Measurements from ENCODE around the gene MACROD2.

The MACROD2 gene

DNA sequence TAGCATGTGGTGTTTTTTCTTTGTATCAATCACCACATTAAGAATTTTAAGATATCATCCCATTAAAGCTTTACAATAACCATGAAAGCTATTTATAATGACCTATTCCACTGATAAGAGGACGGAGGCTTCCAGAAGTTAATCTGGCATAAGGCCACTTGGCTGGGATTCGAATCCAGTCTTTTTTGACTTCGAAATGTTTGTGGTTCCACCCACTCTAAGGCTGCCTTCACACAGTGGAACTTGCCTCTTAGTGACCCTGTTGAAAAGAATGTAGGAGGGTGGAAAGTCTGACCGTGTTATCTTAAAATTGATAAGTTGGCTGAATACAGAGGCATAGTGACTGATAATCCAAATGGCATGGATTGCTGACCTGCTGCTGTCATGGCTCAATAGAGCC, 1618.2 kb downstream of the MACROD2 start:
- Histone ChIP-seq H3F3A (ENCODE audit: insufficient read depth) (no peaks in the 10 kb centered on the region), H3K4me2 (ENCODE audit: low read depth, low read length, poor library complexity, severe bottlenecking) (no peak overlapping the region), H3K9ac (ENCODE audit: low read length) (no peak overlapping the region), H3K79me2 (ENCODE audit: insufficient read depth, low read length) (no peaks in the 10 kb centered on the region), H3K4me3 (ENCODE audit: insufficient read depth, low read length, poor library complexity, severe bottlenecking) (no peak overlapping the region), H3K9me2 (replicated peaks; ENCODE audit: insufficient read depth, low read length) (no peaks in the 10 kb centered on the region), H3K9me3 (ENCODE audit: insufficient read depth, low read length) (no peaks in the 10 kb centered on the region), H2AFZ (ENCODE audit: low read depth, low read length, severe bottlenecking) (no peak overlapping the region), H4K20me1 (ENCODE audit: low read depth, low read length) (no peaks in the 10 kb centered on the region), H3K27ac (ENCODE audit: low read depth, low read length) (no peak overlapping the region), H3K36me3 (ENCODE audit: low read length) (no peaks in the 10 kb centered on the region), H3K27me3 (ENCODE audit: low read length) (no peaks in the 10 kb centered on the region)
- TF ChIP-seq EZH2phosphoT487 (conservative IDR thresholded peaks at IDR 0.05; ENCODE audit: low read length) = no peak
- no peak for TF ChIP-seq CTCF (IDR thresholded peaks at IDR 0.05; ENCODE audit: insufficient read depth, low read length, poor library complexity, severe bottlenecking)

DNA sequence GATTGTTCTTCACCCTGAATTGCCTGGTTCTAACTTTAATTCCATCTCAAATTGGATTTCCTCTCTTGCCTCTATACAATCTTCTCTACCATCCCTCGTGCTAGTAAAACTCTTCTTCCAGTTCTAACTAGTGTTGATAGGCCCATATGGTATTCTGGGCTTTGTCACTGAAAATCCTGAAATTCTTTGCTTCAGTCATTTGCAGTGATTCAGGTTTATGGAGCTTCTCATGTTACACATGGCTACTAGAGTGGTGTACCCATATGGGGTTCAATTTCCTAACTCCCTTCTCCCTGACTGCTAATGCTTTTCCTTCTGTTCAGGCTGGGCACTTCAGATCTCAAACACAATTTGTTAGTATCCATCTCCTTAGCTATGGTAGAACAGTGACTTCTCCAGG, 1621.3 kb downstream of the MACROD2 start:
- TF ChIP-seq EZH2phosphoT487 (conservative IDR thresholded peaks at IDR 0.05; ENCODE audit: low read length) = no peak
- TF ChIP-seq CTCF (IDR thresholded peaks at IDR 0.05; ENCODE audit: insufficient read depth, low read length, poor library complexity, severe bottlenecking) = no peak
- Histone ChIP-seq H3K27me3 (ENCODE audit: low read length) (no peaks in the 10 kb centered on the region), H4K20me1 (ENCODE audit: low read depth, low read length) (no peaks in the 10 kb centered on the region), H3K4me3 (ENCODE audit: insufficient read depth, low read length, poor library complexity, severe bottlenecking) (no peak overlapping the region), H3K4me2 (ENCODE audit: low read depth, low read length, poor library complexity, severe bottlenecking) (no peak overlapping the region), H3K79me2 (ENCODE audit: insufficient read depth, low read length) (no peaks in the 10 kb centered on the region), H3K36me3 (ENCODE audit: low read length) (no peaks in the 10 kb centered on the region), H3K9me3 (ENCODE audit: insufficient read depth, low read length) (no peaks in the 10 kb centered on the region), H3K9ac (ENCODE audit: low read length) (no peak overlapping the region), H3K27ac (ENCODE audit: low read depth, low read length) (no peak overlapping the region), H3F3A (ENCODE audit: insufficient read depth) (no peaks in the 10 kb centered on the region), H3K9me2 (replicated peaks; ENCODE audit: insufficient read depth, low read length) (no peaks in the 10 kb centered on the region), H2AFZ (ENCODE audit: low read depth, low read length, severe bottlenecking) (no peak overlapping the region)

GRCh38 chr20:15618110-15618509, 1622.8 kb downstream of the MACROD2 start:
- Histone ChIP-seq H3K27ac (ENCODE audit: low read depth, low read length) (no peak overlapping the region), H4K20me1 (ENCODE audit: low read depth, low read length) (no peaks in the 10 kb centered on the region), H3K9me3 (ENCODE audit: insufficient read depth, low read length) (no peaks in the 10 kb centered on the region), H3K79me2 (ENCODE audit: insufficient read depth, low read length) (no peaks in the 10 kb centered on the region), H3K36me3 (ENCODE audit: low read length) (no peaks in the 10 kb centered on the region), H3K4me3 (ENCODE audit: insufficient read depth, low read length, poor library complexity, severe bottlenecking) (no peak overlapping the region), H3F3A (ENCODE audit: insufficient read depth) (no peaks in the 10 kb centered on the region), H3K4me2 (ENCODE audit: low read depth, low read length, poor library complexity, severe bottlenecking) (no peak overlapping the region), H3K27me3 (ENCODE audit: low read length) (no peaks in the 10 kb centered on the region), H3K9ac (ENCODE audit: low read length) (no peak overlapping the region), H2AFZ (ENCODE audit: low read depth, low read length, severe bottlenecking) (no peak overlapping the region), H3K9me2 (replicated peaks; ENCODE audit: insufficient read depth, low read length) (no peaks in the 10 kb centered on the region)
- TF ChIP-seq CTCF (IDR thresholded peaks at IDR 0.05; ENCODE audit: insufficient read depth, low read length, poor library complexity, severe bottlenecking) (no peak), EZH2phosphoT487 (conservative IDR thresholded peaks at IDR 0.05; ENCODE audit: low read length) (no peak)

- Histone ChIP-seq H3K9me3 (ENCODE audit: insufficient read depth, low read length) (no peaks in the 10 kb centered on the region), H3K9ac (ENCODE audit: low read length) (no peak overlapping the region), H3K79me2 (ENCODE audit: insufficient read depth, low read length) (no peaks in the 10 kb centered on the region), H3K4me3 (ENCODE audit: insufficient read depth, low read length, poor library complexity, severe bottlenecking) (no peak overlapping the region), H4K20me1 (ENCODE audit: low read depth, low read length) (no peaks in the 10 kb centered on the region), H3K27ac (ENCODE audit: low read depth, low read length) (no peak overlapping the region), H3K27me3 (ENCODE audit: low read length) (no peaks in the 10 kb centered on the region), H3K36me3 (ENCODE audit: low read length) (no peaks in the 10 kb centered on the region), H2AFZ (ENCODE audit: low read depth, low read length, severe bottlenecking) (no peak overlapping the region), H3K9me2 (replicated peaks; ENCODE audit: insufficient read depth, low read length) (no peaks in the 10 kb centered on the region), H3K4me2 (ENCODE audit: low read depth, low read length, poor library complexity, severe bottlenecking) (no peak overlapping the region), H3F3A (ENCODE audit: insufficient read depth) (no peaks in the 10 kb centered on the region)
- no peak for TF ChIP-seq CTCF (IDR thresholded peaks at IDR 0.05; ENCODE audit: insufficient read depth, low read length, poor library complexity, severe bottlenecking)
- no peak for TF ChIP-seq EZH2phosphoT487 (conservative IDR thresholded peaks at IDR 0.05; ENCODE audit: low read length)
Observed at GRCh38 chr20:15618912-15619311, 1623.6 kb downstream of the MACROD2 start.
